Measurements from ENCODE around the gene TM4SF20.
A peak's percentile ranks its signal among the peaks of the same experiment; 100 is the strongest.
"Not testable (repeated sequence)": the region's sequence is repeated elsewhere in the genome, so short reads cannot be mapped to it uniquely, and the experiment has no call there.

Gene TM4SF20

DNA sequence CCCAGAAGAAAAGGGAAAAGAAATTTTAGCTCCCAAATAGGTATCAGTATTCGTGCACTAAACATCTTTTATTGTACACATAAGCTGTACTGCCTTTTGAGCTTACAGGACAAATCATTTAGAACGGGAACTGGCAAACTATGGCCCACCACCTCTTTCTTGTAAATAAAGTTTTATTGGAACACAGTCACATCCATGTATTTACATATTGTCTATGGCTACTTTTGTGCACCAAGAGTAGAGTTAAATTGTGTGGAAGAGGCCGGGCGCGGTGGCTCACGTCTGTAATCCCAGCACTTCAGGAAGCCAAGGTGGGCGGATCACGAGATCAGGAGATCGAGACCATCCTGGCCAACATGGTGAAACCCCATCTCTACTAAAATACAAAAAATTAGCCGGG lies 5.7 kb downstream of the TM4SF20 start:
- TF ChIP-seq, protein P1, sequence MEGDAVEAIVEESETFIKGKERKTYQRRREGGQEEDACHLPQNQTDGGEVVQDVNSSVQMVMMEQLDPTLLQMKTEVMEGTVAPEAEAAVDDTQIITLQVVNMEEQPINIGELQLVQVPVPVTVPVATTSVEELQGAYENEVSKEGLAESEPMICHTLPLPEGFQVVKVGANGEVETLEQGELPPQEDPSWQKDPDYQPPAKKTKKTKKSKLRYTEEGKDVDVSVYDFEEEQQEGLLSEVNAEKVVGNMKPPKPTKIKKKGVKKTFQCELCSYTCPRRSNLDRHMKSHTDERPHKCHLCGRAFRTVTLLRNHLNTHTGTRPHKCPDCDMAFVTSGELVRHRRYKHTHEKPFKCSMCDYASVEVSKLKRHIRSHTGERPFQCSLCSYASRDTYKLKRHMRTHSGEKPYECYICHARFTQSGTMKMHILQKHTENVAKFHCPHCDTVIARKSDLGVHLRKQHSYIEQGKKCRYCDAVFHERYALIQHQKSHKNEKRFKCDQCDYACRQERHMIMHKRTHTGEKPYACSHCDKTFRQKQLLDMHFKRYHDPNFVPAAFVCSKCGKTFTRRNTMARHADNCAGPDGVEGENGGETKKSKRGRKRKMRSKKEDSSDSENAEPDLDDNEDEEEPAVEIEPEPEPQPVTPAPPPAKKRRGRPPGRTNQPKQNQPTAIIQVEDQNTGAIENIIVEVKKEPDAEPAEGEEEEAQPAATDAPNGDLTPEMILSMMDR (IDR thresholded peaks at IDR 0.05; ENCODE audit: low read depth, low read length) = no peak
- H3K4me3 ChIP-seq (ENCODE audit: low read depth, low read length) = no peak overlapping the region

DNA sequence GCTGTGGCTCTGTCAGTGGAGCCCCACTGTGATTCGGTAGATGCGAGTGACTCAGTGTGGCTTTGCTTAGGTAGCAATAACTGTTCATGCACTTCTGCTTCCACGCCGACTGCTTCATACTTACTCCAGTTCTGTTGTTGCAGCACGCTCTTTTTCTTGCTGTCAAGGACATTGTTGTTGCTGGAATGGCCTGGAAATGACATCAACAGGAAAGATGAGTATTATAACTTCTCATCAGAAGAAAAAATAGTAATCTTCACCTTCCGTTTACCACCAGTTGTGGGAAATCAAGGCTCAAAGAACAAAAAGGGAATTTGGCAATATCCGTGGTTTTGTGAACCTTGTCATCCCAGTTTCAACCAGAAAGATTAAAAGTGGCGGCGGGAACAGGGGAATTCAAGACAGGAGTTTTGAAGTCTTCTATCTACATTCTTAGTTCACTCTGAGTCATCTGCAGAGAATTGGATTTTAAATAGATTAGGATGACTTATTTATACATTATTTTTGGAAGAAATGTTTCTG lies 8.3 kb downstream of the TM4SF20 start:
- TF ChIP-seq, protein P1 (IDR thresholded peaks at IDR 0.05; ENCODE audit: low read depth, low read length) = no peak
- H3K4me3 ChIP-seq (ENCODE audit: low read depth, low read length) = peak overlapping the region; percentile 27

DNA sequence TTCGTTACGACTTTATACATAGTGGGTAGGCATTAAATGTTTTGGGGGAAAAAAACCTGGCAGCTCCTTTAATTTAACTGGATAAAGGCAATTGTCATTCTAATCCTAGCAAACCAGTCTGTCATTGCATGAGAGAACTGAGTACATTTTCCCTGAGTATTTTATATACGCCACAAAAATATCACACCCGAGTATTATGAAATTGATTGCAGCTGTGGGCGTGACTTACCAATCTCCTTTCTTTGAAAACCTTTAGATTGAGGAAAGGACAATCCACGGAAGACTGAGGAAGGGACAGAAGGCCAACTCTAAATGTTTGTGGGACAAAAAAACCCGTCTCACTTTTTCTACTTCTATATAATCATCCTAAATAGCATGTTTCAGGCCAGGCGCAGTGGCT lies 9.0 kb downstream of the TM4SF20 start:
- TF ChIP-seq, protein P1 (IDR thresholded peaks at IDR 0.05; ENCODE audit: low read depth, low read length) = no peak
- no peak overlapping the region for H3K4me3 ChIP-seq (ENCODE audit: low read depth, low read length)

DNA sequence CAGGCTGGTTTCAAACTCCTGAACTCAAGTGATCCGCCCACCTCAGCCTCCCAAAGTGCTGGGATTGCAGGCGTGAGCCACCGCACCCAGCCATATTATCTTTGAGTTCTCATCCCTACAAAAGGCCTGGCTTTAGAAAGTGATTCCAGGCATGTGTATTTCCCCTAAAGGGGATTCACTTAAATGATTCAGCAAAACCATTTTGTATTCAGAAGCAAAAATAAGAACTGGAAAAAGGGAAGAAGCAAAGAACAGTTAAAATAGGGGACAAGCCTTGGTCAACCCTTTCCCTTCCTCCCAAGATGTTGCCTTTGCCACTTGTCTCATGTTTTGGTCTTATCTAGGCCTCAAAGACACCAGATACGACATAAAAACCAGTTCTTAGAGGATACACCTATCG lies 10.5 kb downstream of the TM4SF20 start:
- H3K4me3 ChIP-seq (ENCODE audit: low read depth, low read length) = no peak overlapping the region
- TF ChIP-seq, protein P1 (IDR thresholded peaks at IDR 0.05; ENCODE audit: low read depth, low read length) = no peak

DNA sequence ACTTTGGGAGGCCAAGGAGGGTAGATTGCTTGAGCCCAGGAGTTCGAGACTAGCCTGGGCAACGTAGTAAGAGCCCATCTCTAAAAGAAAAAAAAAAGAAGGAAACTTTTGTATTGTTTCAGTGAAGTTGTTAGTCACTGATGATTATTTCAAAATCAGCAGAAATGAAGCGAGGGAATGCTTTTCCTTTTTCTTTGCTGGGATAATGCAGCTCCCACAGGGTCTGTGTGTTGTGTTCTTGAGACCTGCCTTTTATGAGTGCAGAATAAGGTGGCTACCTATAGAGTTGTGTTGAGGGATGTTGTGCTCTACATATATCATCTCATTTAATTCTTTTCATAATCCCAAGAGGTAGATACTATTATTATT lies 11.7 kb downstream of the TM4SF20 start:
- TF ChIP-seq, protein P1 (IDR thresholded peaks at IDR 0.05; ENCODE audit: low read depth, low read length) = no peak
- H3K4me3 ChIP-seq (ENCODE audit: low read depth, low read length) = no peak overlapping the region

DNA sequence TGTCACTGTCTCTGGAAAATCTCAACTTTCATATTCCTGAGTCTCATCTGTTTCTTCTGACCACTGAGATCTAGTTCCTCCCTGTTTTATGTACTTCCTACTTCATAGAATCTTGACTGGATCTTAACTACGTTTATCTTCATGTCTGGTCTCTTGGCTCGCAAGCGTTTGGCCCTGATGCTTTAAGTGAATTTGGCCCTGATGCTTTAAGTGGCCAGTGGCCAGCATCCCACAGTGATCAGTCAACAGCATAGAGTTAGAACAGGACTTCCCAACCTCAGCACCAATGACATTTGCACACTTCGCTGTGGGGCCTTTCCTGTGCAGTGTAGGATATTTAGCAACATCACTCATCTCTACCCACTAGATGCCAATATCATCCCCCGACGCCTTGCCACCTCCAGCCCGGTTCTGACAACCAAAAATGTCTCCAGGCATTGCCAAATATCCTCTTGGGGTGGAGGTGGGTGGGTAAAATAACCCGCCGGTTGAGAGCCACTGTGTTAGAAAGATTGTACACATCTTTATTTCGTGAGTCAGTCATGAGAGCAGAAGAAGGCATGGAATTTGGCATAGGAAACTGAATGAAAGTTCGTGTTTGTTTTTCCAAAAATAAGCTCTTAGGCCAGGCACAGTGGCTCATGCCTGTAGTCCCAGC lies 12.2 kb downstream of the TM4SF20 start:
- H3K4me3 ChIP-seq (ENCODE audit: low read depth, low read length) = no peak overlapping the region
- TF ChIP-seq, protein P1 (IDR thresholded peaks at IDR 0.05; ENCODE audit: low read depth, low read length) = no peak

DNA sequence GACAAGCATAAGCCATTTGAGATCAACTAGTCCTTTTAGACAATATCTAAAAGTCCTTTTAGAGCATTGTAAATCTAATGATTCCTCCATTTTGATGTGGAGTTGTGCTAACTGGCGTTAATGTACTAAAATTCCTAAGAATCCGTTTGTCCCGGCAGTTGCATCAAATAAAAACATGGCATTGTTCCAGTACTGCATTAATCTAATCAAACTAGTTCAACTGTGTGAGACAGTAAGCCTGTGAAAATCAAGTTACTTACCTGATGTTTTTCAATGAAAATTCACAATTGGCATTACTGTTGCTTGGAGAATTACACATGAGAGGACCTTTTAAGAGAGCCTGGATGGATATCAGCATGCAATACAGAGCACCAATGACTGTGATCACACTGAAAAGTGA lies 13.3 kb downstream of the TM4SF20 start:
- TF ChIP-seq, protein P1 (IDR thresholded peaks at IDR 0.05; ENCODE audit: low read depth, low read length) = no peak
- no peak overlapping the region for H3K4me3 ChIP-seq (ENCODE audit: low read depth, low read length)

DNA sequence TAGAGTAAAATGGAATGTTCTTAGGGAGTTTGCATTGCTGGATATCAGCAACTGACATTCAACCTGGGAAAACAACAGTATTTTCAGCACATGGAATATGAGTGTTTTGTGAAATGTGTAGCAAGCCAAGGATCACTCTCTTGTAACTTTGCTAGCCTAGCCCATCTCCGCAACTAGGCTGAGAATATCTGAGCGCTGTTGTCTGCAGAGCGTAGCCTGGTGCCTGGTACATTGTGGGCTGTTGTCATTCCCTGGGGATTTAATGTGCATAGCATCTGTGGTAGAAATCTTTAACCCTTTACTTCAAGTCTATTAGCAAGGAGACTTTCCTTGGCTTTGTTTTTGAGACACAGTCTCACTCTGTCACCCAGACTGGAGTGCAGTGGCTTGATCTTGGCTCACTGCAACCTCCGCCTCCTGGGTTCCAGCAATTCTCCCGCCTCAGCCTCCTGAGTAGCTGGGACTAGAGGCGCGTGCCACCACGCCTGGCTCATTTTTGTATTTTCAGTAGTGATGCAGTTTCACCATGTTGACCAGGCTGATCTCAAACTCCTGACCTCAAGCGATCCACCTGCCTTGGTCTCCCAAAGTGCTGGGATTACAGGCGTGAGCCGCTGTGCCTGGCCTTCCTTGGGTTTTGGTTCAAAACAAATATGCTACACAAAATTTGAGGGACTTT lies 14.4 kb downstream of the TM4SF20 start:
- not testable (repeated sequence) for H3K4me3 ChIP-seq (ENCODE audit: low read depth, low read length)

All from WI38 (cell line).